Measurements from ENCODE around the gene ZFR.
A peak's percentile ranks its signal among the peaks of the same experiment; 100 is the strongest.
"Not testable (repeated sequence)": the region's sequence is repeated elsewhere in the genome, so short reads cannot be mapped to it uniquely, and the experiment has no call there.

ZFR gene

DNA sequence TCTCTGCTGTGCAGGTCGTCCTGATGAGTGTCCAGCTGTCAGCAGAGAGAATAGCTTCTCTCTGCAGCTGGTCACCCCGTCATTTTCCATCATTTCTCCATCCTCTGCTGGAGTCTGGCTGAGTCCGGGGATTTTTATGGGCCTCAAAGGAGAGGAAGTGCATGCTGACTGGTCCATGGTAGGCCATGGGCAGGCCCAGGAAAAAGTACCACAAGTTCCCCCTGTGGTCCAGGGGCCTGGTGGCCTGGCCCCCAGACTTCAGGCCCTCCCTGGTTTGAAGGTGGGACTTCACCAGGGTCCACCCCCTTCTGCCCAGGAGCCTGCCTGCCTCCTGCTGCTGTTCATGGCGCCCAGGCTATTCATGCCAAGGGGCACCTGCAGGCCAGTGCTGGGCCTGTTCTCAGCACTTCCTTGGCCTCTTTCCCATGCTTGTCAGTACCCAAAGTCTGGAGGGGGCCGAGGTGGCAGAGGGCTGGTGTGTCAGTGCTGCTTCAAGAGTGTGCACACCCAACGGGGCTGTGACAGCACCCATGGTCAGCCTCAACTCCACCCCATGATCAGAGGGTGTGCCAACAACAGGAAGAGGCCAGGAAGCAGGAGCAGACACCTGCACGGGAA, 124.5 kb downstream of the ZFR start:
- ATAC-seq (no peak), DNase-seq (no peak)

DNA sequence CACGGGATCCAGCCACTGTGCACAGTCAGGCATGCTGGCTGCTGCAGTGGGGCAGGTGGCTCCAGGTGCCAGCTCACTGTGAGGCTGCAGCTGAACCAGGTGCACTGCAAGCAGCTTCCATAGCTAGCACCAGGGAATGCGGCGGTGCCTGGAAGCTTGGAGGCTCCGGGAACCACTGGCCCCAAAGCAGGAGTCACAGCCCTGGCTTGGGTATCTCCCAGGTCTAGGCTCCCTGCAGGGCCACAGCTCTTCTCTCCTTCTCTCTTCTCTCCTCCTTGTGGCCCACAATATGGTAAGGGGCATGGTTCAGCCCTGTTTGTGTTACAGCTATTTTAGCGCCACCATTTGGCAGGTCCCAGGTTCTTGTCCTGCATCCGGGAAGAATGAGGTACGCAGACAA, 125.1 kb downstream of the ZFR start:
- no peak for DNase-seq
- no peak for ATAC-seq

DNA sequence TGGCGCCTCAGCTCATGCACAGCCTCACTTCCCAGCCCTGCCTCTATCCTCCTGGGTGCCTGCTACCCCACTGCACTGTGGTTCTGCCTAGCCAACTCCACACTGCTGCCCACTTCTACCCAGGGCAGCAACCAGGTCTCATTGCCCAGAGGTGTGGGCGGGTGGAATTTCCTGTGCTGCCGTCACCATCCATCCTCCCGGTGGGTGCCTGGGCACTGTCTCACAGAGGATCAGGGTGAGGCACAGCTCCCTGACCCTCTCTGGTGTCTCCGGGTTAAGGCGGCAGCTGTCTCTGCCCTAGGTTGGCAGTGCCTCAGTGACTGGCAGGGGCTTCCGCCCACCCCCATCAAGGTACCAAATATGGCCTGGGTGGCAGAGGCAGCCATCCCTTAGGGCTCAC, 127.5 kb downstream of the ZFR start:
- ATAC-seq (no peak), DNase-seq (no peak)

DNA sequence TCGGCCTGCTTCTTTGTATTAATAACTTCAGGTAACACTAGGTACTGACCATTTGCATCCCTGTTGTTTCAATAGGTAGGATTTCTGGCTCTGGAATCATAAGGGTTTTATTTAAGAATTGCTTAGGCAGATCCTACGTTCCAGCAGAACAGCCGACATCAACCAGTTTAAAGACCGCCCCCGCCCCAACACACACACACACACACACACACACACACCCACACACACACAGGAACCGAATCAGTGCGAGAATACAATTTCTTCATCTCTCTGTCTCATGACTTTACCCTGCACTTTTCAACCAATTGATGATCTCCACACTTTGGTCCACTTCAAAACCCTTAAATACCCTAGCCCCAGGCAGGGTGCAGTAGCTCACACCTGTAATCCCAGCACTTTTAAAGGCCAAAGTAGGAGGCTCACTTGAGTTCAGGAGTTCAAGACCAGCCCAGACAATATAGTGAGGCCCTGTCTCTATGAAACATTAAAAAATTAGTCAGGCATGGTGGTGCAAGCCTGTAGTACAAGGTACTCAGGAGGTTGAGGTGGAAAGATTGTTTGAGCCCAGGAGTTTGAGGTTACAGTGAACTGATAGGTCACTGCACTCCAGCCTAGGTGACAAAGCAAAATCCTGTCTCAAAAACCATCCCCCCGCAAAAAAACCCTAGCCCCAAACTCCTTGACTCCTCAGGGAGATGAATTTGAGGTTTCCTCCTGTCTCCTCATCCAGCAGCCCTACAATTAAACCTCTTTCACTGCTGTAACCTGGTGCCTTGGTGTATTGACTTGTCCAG, 129.1 kb downstream of the ZFR start:
- no peak for DNase-seq
- no peak for ATAC-seq

DNA sequence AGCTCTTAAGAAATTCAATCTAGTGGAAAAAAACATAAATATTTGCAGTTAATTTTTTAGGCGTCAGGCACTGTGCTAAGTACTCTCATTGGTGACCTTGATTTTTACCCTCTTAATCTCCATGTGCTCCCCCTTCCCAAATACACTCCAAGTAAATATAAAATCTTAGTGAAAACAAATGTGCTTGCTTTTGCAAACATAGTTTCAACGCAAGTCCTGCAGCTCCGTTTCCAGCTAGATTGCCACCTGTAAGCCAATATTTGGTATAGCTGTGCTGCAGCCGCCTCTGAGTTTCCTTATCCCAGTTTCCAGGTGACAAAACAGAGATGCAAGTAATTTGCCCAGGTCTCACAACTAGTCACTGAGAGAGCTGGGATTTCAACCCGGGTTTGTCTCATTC, 129.9 kb downstream of the ZFR start:
- DNase-seq (no peak), ATAC-seq (no peak)

DNA sequence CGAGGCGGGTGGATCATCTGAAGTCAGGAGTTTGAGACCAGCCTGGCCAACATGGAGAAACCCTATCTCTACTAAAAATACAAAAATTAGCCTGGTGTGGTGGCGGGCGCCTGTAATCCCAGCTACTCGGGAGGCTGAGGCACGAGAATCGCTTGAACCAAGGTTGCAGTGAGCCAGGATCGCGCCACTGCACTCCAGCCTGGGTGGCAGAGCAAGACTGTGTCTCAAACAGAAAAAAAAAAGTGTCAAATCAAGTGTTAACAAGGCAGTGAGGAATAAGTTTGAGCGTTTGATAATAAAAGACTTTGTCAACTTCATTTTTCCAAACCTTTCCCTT, 130.4 kb downstream of the ZFR start:
- not testable (repeated sequence) for DNase-seq, ATAC-seq

DNA sequence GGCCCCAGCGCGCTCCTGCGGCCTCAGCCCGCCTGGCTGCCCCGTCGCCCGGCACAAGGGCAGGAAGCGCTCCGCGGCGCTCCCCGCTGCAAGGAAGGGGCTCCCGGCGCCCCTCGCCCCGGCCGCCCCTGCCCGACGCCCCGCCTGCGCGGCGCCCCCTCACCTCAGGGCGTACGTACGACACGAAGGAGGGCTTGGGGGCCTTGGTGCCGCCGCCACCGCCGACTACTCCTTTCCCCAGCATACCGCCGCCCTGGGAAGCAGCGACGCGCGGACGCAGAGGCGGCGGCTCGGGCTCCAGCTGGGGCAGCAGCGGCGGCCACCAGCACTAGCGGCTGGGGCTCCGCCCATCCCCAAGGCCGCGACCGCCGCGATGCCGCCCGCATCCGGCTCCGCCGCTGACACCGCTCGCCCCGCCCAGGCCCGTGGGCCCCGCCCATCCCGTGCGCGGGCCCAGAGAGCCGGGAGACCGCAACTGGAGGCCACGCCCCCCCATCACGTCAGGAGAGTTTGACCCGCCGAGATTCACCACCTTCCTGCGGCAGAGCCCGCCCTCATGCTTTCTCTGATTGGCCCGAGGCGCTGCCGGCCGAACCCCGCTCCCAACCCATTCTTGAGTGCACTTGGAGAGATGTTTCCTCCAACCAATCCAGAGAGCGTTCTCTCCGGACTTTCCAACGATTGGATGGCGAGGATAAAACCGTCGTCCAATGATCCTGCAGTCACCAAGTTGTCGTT, 131.8 kb downstream of the ZFR start, which contains the start of gene MTMR12:
MTMR12 (minus strand) TSS at position 345 of the 738 bp plus-strand sequence; CDS start at position 244, 101 bp downstream.
- ATAC-seq, result peak; percentile 95
- DNase-seq, result peak; percentile 100

DNA sequence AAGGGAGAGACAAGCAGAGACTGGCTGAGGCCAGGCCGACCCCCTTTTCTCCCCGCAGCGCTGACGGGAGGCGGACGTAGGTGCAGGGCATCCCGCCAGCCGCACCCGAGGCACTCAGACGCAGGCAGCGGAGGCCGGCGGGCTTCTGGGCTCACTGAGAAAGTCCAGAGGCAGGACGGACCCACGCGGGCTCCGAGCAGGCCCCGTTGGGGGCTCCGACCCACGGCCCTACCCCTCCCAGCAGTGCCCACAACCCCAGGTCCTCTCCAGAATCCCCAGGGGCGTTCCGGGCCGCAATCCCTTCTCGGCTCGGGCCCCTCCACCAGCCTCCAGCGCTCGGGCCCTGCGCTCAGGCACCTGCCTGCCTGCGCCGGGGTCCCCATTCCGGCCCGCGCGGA, 132.3 kb downstream of the ZFR start:
- peak; percentile 64 for DNase-seq
- peak; percentile 15 for ATAC-seq

DNA sequence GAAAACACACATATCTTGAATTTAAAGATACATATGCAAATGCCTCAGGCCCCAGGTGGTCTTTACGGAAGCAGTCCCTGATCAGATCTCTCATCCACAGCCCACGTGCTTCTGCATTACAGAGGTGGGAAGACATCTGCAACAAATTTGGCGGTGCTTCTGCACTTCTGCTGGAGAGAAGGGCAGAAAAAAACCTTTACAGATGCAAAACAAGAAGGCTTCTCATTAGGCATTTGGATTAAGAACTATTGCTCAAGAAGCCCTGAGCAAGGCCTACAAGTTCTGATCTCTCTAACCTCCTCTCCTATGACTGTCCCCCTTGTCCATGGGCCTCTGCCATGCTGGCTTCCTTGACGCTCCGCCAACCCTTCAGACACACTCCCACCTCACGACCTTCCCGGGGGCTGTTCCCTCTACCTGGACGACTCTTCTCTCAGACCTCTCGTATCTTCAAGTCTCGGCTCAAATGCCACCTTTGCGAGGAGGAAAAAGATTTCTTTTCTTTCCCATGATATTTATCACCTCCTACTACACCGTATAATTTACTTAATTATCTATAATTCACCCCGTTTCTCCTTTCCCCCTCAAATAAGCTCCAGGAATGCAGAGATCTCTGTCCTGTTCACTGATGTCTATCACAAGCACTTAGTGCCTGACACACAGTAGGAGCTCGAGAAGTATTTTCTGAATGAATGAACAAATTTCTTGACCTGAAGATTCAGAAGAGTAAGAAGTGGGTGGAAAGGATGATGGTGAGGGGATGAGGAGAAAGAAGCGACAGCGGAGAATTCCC, 132.9 kb downstream of the ZFR start:
- ATAC-seq (no peak), DNase-seq (no peak)

DNA sequence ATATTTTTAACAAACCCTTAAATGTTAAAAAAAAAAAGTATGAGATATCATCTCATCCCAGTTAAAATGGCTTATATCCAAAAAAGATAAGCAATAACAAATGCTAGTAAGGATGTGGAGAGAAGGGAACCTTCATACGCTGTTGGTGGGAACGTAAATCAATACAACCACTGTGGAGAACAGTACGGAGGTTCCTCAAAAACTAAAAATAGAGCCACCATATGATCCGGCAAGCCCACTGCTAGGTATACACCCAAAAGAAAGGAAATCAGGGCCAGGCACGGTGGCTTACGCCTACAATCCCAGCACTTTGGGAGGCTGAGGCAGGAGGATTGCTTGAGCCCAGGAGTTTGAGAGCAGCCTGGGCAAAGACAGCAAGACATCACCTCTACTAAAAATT, 134.8 kb downstream of the ZFR start:
- ATAC-seq (no peak), DNase-seq (no peak)

DNA sequence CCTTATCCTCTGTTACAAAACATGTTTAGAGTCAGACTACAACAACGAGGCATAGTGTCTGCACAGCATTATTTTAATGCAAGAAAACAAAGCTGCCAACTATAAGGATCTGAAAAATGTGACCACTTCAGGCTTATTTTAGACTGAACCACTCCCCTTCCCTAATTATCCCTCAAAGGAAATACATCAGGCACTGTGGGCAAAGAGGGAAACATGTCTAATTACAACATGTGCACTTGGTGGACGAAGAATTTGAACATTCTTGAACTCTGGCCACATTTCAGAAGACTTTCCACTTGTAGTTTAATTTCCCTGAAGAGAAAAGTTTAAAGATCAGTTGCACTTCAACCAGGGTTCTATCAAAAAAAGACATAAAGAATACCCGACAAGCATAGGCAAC, 135.6 kb downstream of the ZFR start:
- no peak for DNase-seq
- no peak for ATAC-seq

DNA sequence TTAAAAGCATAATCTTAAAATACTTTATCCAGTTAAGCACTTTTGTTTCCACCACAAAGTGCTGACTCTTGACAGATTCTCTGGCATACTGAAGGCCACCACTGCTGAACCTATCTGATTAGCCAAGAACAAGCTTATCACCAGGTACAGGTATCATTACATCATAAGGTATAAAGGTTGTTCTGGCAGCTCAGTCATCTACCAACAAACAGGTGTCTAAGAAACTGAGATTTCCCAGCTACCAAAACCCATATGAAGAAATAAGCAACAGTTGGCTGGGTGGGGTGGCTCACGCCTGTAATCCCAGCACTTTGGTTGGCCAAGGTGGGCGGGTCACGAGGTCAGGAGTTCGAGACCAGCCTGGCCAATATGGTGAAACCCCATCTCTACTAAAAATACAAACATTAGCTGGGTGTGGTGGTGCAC, 136.8 kb downstream of the ZFR start:
- ATAC-seq (no peak), DNase-seq (no peak)

DNA sequence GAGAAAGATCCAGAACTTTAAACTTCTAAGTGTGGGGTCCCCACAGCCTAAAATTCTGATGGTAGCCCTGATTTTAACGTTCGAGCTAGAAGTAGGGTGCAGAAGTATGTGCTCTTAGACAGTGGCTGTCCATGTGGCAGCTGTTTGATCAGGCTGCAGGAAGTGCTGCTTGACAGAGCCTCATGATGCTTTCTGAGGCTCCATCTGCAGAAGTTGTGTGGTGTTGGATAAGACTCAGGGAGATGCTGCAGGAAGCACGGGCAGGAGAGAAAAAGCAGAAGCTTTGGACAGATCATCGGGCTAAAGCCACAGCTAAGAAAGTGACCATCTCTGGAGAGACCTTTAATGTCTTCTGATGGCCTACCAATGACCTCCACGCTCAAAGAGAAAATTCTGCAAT, 139.9 kb downstream of the ZFR start:
- peak; percentile 23 for ATAC-seq
- DNase-seq, result no peak

Measured in stimulated activated naive CD8-positive, alpha-beta T cell treated with anti-CD3 and anti-CD28 coated beads, Interleukin-15, Interleukin-2, amounts not matched to agents 100 U/mL and 50 U/mL, for 24 hours (primary cell).